Trophoblast cell (in vitro differentiated cells and primary cell): ENCODE data around the gene LRMDA.
"Not testable (repeated sequence)": the region's sequence is repeated elsewhere in the genome, so short reads cannot be mapped to it uniquely, and the experiment has no call there.

Source experiments
- DNase-seq, 2 donors: peaks; one replicate each; pipeline ENCODE4 v3.0.0-alpha.2; 2016
- H2AFZ ChIP-seq: 2 replicates; pipeline ENCODE4 v1.6.1; 2013; ENCODE audit warnings: low read length, moderate library complexity, mild to moderate bottlenecking; ENCODE audit not compliant: insufficient read depth, poor library complexity
- H2AK5ac ChIP-seq: 2 replicates; pipeline ENCODE4 v1.6.1; 2013; ENCODE audit warnings: mild to moderate bottlenecking, low read length
- H2BK120ac ChIP-seq: 2 replicates; pipeline ENCODE4 v1.6.1; 2013; ENCODE audit warnings: low read length, mild to moderate bottlenecking, moderate library complexity; ENCODE audit not compliant: insufficient read depth, poor library complexity
- H2BK12ac ChIP-seq: 2 replicates; pipeline ENCODE4 v1.6.1; 2013; ENCODE audit warnings: mild to moderate bottlenecking, low read length, moderate library complexity
- H2BK5ac ChIP-seq: 2 replicates; pipeline ENCODE4 v1.6.1; 2013; ENCODE audit warnings: low read length, low read depth, moderate library complexity, mild to moderate bottlenecking; ENCODE audit not compliant: poor library complexity
- H3K14ac ChIP-seq: 2 replicates; pipeline ENCODE4 v1.6.1; 2013; ENCODE audit warnings: mild to moderate bottlenecking, low read length
- H3K18ac ChIP-seq: 2 replicates; pipeline ENCODE4 v1.6.1; 2013; ENCODE audit warnings: mild to moderate bottlenecking, low read length
- H3K23ac ChIP-seq: 2 replicates; pipeline ENCODE4 v1.6.1; 2013; ENCODE audit warnings: low read length
- H3K27ac ChIP-seq: 2 replicates; pipeline ENCODE4 v1.5.1; 2013; ENCODE audit warnings: low read depth, mild to moderate bottlenecking, inconsistent platforms, low read length, moderate library complexity
- H3K27me3 ChIP-seq: 2 replicates; pipeline ENCODE4 v1.6.1; 2013; ENCODE audit warnings: inconsistent platforms, mild to moderate bottlenecking, low read length, moderate library complexity; ENCODE audit not compliant: insufficient read depth
- H3K36me3 ChIP-seq, 2 experiments: 1 replicate in 1 of 2; 2 replicates in 1 of 2; pipeline ENCODE4 v1.6.1; 2013; ENCODE audit warnings: low read length in 2 of 2, mild to moderate bottlenecking in 2 of 2, moderate library complexity in 1 of 2; ENCODE audit not compliant: insufficient read depth in 2 of 2, control insufficient read depth in 1 of 2
- H3K4ac ChIP-seq: 2 replicates; pipeline ENCODE4 v1.6.1; 2013; ENCODE audit warnings: low read depth, mild to moderate bottlenecking, low read length, moderate library complexity
- H3K4me1 ChIP-seq, 2 experiments: 1 replicate in 1 of 2; 2 replicates in 1 of 2; pipeline ENCODE4 v1.6.1; 2013; ENCODE audit warnings: low read length in 2 of 2, mild to moderate bottlenecking in 2 of 2, moderate library complexity in 1 of 2; ENCODE audit not compliant: insufficient read depth in 2 of 2, control insufficient read depth in 1 of 2
- H3K4me2 ChIP-seq: 2 replicates; pipeline ENCODE4 v1.6.1; 2013; ENCODE audit warnings: inconsistent platforms, mild to moderate bottlenecking, low read length, moderate library complexity
- H3K4me3 ChIP-seq: 2 replicates; pipeline ENCODE4 v1.5.1; 2013; ENCODE audit warnings: mild to moderate bottlenecking, low read depth, low read length, inconsistent platforms
- H3K79me1 ChIP-seq: one replicate; pipeline ENCODE4 v1.6.1; 2013; ENCODE audit warnings: low read length
- H3K79me2 ChIP-seq: 2 replicates; pipeline ENCODE4 v1.6.1; 2013; ENCODE audit warnings: low read length, mild to moderate bottlenecking; ENCODE audit not compliant: control insufficient read depth, insufficient read depth, poor library complexity
- H3K9ac ChIP-seq: 2 replicates; pipeline ENCODE4 v1.6.1; 2013; ENCODE audit warnings: mild to moderate bottlenecking, low read length
- H3K9me3 ChIP-seq: 2 replicates; pipeline ENCODE4 v1.6.1; 2013; ENCODE audit warnings: low read depth, mild to moderate bottlenecking, control low read depth, inconsistent platforms, low read length; ENCODE audit not compliant: insufficient read depth
- H4K12ac ChIP-seq: 2 replicates; pipeline ENCODE4 v1.6.1; 2013; ENCODE audit warnings: low read depth, mild to moderate bottlenecking, low read length, moderate library complexity
- H4K8ac ChIP-seq: 2 replicates; pipeline ENCODE4 v1.6.1; 2013; ENCODE audit warnings: low read depth, mild to moderate bottlenecking, low read length, moderate library complexity
- H4K91ac ChIP-seq: one replicate; pipeline ENCODE4 v1.6.1; 2013; ENCODE audit warnings: low read depth, mild to moderate bottlenecking, low read length, moderate library complexity
- whole genome bisulfite sequencing: extraction: QIAGEN DNeasy Blood & Tissue Kit; methylation state at CpG from one replicate; pipeline ENCODE4 v1.1.7; 2013; ENCODE audit warnings: missing lambda C conversion rate; ENCODE audit not compliant: insufficient read length, insufficient coverage; ENCODE audit errors: extremely low coverage; 5-methylcytosine and 5-hydroxymethylcytosine counted together

Gene LRMDA

DNA sequence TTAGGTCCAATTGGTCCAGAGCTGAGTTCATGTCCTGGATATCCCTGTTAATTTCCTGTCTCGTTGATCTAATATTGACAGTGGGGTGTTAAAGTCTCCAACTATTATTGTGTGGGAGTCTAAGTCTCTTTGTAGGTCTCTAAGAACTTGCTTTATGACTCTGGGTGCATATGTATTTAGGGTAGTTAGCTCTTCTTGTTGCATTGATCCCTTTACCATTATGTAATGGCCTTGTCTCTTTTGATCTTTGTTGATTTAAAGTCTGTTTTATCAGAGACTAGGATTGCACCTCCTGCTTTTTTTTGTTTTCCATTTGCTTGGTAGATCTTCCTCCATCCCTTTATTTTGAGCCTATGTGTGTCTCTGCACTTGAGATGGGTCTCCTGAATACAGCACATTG, 87.8 kb downstream of the LRMDA start:
- not testable (repeated sequence) for H3K23ac ChIP-seq, H3K4me3 ChIP-seq, H4K12ac ChIP-seq, H2BK12ac ChIP-seq, H3K18ac ChIP-seq, H3K4me2 ChIP-seq, H2BK120ac ChIP-seq, H4K91ac ChIP-seq, H3K27ac ChIP-seq, H3K79me1 ChIP-seq, H4K8ac ChIP-seq, H3K27me3 ChIP-seq, H2AFZ ChIP-seq, H3K36me3 ChIP-seq, H3K4me1 ChIP-seq, H3K79me2 ChIP-seq, H3K9ac ChIP-seq, H2AK5ac ChIP-seq, H3K14ac ChIP-seq, H3K4ac ChIP-seq, DNase-seq, H3K9me3 ChIP-seq, H2BK5ac ChIP-seq
- no CpG with 5 or more reads among the region's 1 CpG for WGBS

DNA sequence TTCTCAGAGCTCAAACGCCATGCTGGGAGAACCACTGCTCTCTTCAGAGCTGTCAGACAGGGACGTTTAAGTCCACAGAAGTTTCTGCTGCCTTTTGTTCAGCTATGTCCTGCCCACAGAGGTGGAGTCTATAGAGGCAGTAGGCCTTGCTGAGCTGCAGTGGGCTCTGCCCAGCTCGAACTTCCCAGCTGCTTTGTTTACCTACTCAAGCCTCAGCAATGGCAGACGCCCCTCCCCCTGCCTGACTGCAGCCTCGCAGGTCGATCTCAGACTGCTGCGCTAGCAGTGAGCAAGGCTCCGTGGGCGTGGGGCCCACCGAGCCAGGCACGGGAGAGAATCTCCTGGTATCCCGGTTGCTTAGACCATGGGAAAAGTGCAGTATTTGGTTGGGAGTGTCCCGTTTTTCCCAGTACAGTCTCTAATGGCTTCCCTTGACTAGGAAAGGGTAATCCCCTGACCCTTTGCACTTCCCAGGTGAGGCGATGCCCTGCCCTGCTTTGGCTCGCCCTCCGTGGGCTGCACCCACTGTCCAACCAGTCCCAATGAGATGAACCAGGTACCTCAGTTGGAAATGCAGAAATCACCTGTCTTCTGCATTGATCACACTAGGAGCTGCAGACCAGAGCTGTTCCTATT, 89.9 kb downstream of the LRMDA start:
- H3K14ac ChIP-seq, H2AFZ ChIP-seq: not testable (repeated sequence)

GRCh38 chr10:75525067-75525466, 93.6 kb downstream of the LRMDA start:
- no peak overlapping the region for H3K9ac ChIP-seq
- H3K4me3 ChIP-seq, result no peak overlapping the region
- no peaks in the 10 kb centered on the region for H3K79me2 ChIP-seq
- peaks cover 0 to 2% of the 10 kb centered on the region in 2 experiments for H3K4me1 ChIP-seq
- H3K79me1 ChIP-seq, result no peaks in the 10 kb centered on the region
- no peak overlapping the region for H3K27ac ChIP-seq
- no peaks in the 10 kb centered on the region for H3K27me3 ChIP-seq
- no peak for DNase-seq
- no peaks in the 10 kb centered on the region for H3K9me3 ChIP-seq
- no peak overlapping the region for H3K4me2 ChIP-seq
- no peak overlapping the region for H3K14ac ChIP-seq
- H2BK120ac ChIP-seq, result no peak overlapping the region
- no peak overlapping the region for H2AK5ac ChIP-seq
- no peak overlapping the region for H3K4ac ChIP-seq
- H4K12ac ChIP-seq, result no peak overlapping the region
- H3K23ac ChIP-seq, result no peak overlapping the region
- no peaks in the 10 kb centered on the region for H3K36me3 ChIP-seq
- H2BK12ac ChIP-seq, result no peak overlapping the region
- no peak overlapping the region for H2AFZ ChIP-seq
- H4K91ac ChIP-seq, result no peak overlapping the region
- no peak overlapping the region for H4K8ac ChIP-seq
- no peak overlapping the region for H2BK5ac ChIP-seq
- H3K18ac ChIP-seq, result no peak overlapping the region
- WGBS, result no CpG with 5 or more reads among the region's 1 CpG

More for the DNA sequence above, 89.9 kb downstream of the LRMDA start:
- H3K9me3 ChIP-seq, H4K12ac ChIP-seq, H3K18ac ChIP-seq, DNase-seq, H4K91ac ChIP-seq, H3K4me2 ChIP-seq, H2BK5ac ChIP-seq, H3K36me3 ChIP-seq, H3K79me1 ChIP-seq, H3K9ac ChIP-seq, H3K27me3 ChIP-seq, H3K79me2 ChIP-seq, H3K4me3 ChIP-seq, H4K8ac ChIP-seq, H2BK120ac ChIP-seq, H2BK12ac ChIP-seq, H3K27ac ChIP-seq, H3K23ac ChIP-seq, H3K4me1 ChIP-seq, H3K4ac ChIP-seq, H2AK5ac ChIP-seq: not testable (repeated sequence)
- no CpG with 5 or more reads among the region's 16 CpGs for WGBS

DNA sequence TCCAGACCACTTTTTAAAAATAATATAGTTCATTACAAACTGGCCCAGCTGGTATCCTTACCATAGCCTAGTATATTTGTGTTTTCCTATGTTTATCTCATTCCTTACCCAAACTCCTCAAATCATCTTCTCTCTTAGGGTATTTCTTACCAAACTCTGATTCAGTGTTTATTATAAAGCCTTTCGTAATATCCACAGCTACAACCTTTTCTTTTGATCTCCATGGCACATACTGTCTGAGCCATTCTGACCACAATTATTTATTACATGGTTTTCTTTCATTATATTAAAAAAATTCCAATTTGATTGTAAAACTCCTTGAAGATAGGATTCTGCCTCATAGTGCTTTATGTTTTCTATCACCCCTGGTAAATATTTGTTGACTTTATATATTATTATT, 94.2 kb downstream of the LRMDA start:
- Histone ChIP-seq H3K27ac (no peak overlapping the region), H3K79me1 (no peaks in the 10 kb centered on the region), H2BK120ac (no peak overlapping the region), H3K79me2 (no peaks in the 10 kb centered on the region), H3K14ac (no peak overlapping the region), H2BK5ac (no peak overlapping the region), H3K4me2 (no peak overlapping the region), H4K8ac (no peak overlapping the region), H4K12ac (no peak overlapping the region), H3K27me3 (no peaks in the 10 kb centered on the region), H2AK5ac (no peak overlapping the region), H2BK12ac (no peak overlapping the region), H4K91ac (no peak overlapping the region), H3K36me3 (no peaks in the 10 kb centered on the region), H3K4me1 (peaks cover 0 to 2% of the 10 kb centered on the region in 2 experiments), H3K18ac (no peak overlapping the region), H3K4ac (no peak overlapping the region), H3K23ac (no peak overlapping the region), H3K4me3 (no peak overlapping the region), H3K9me3 (no peaks in the 10 kb centered on the region), H2AFZ (no peak overlapping the region), H3K9ac (no peak overlapping the region)
- no peak for DNase-seq
- WGBS, result no CpG with 5 or more reads among the region's 1 CpG
